ENCODE results near the gene GABRB2. TPM values are rescaled to one million over a fixed set of nuclear protein-coding genes. Genes with fewer than 3 reads are reported as not detected.

GABRB2 gene
- total RNA-seq, 1 experiment from 2014 or later: not detected

DNA sequence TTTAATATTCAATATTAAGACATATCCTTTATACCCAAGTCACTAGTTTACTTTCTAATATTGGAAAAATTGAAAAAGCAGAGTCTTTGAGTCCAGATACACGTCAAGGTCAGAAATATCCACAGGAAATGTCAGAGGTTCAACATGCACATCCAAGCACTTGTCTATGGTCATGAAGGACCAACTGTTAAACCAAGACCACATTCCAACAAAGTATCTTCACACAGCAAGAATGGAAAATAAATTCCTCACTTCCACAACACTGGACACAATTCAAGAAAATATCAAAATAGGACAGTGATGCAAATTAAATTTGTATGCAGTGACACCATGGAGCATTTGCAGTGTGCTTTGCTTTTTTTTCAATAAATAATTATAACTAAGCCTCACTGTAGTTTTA is 142.5 kb downstream of the GABRB2 start:
- Histone ChIP-seq H3K4me1 (ENCODE audit: control insufficient read depth, insufficient read depth, low read length) (no peaks in the 10 kb centered on the region), H3K9me3 (ENCODE audit: control insufficient read depth, insufficient read depth, low read depth, low read length) (no peaks in the 10 kb centered on the region), H3K4me3 (ENCODE audit: low read depth in 2 of 2, low read length in 2 of 2) (no peak overlapping the region), H3K27ac (ENCODE audit: low read length) (no peak overlapping the region), H3K27me3 (ENCODE audit: control insufficient read depth, insufficient read depth, low read length) (no peaks in the 10 kb centered on the region), H3K36me3 (ENCODE audit: control insufficient read depth, insufficient read depth, low read length) (no peaks in the 10 kb centered on the region)
- ChIA-PET CTCF (no interaction called here), POLR2A (no interaction called here)
- BruUV-seq (replicated peaks): no TSS peak
- ATAC-seq: no peak
- TF ChIP-seq, protein P1, sequence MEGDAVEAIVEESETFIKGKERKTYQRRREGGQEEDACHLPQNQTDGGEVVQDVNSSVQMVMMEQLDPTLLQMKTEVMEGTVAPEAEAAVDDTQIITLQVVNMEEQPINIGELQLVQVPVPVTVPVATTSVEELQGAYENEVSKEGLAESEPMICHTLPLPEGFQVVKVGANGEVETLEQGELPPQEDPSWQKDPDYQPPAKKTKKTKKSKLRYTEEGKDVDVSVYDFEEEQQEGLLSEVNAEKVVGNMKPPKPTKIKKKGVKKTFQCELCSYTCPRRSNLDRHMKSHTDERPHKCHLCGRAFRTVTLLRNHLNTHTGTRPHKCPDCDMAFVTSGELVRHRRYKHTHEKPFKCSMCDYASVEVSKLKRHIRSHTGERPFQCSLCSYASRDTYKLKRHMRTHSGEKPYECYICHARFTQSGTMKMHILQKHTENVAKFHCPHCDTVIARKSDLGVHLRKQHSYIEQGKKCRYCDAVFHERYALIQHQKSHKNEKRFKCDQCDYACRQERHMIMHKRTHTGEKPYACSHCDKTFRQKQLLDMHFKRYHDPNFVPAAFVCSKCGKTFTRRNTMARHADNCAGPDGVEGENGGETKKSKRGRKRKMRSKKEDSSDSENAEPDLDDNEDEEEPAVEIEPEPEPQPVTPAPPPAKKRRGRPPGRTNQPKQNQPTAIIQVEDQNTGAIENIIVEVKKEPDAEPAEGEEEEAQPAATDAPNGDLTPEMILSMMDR (IDR thresholded peaks at IDR 0.05): no peak
- TF ChIP-seq, protein P2, sequence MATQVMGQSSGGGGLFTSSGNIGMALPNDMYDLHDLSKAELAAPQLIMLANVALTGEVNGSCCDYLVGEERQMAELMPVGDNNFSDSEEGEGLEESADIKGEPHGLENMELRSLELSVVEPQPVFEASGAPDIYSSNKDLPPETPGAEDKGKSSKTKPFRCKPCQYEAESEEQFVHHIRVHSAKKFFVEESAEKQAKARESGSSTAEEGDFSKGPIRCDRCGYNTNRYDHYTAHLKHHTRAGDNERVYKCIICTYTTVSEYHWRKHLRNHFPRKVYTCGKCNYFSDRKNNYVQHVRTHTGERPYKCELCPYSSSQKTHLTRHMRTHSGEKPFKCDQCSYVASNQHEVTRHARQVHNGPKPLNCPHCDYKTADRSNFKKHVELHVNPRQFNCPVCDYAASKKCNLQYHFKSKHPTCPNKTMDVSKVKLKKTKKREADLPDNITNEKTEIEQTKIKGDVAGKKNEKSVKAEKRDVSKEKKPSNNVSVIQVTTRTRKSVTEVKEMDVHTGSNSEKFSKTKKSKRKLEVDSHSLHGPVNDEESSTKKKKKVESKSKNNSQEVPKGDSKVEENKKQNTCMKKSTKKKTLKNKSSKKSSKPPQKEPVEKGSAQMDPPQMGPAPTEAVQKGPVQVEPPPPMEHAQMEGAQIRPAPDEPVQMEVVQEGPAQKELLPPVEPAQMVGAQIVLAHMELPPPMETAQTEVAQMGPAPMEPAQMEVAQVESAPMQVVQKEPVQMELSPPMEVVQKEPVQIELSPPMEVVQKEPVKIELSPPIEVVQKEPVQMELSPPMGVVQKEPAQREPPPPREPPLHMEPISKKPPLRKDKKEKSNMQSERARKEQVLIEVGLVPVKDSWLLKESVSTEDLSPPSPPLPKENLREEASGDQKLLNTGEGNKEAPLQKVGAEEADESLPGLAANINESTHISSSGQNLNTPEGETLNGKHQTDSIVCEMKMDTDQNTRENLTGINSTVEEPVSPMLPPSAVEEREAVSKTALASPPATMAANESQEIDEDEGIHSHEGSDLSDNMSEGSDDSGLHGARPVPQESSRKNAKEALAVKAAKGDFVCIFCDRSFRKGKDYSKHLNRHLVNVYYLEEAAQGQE (IDR thresholded peaks at IDR 0.05; ENCODE audit: insufficient read depth in 1 of 2, low read depth in 2 of 2, low read length in 1 of 2): no peak
- no peak for DNase-seq (ENCODE audit: low read depth, low spot score)
- in situ Hi-C loops (cut with HindIII; ENCODE audit: low pct_unique_long_range_greater_than_20kb, low sequenced_read_pairs) (no loop called here), intact Hi-C loops (cut with micrococcal nuclease; ENCODE audit: unreplicated experiment) (no loop called here)

DNA sequence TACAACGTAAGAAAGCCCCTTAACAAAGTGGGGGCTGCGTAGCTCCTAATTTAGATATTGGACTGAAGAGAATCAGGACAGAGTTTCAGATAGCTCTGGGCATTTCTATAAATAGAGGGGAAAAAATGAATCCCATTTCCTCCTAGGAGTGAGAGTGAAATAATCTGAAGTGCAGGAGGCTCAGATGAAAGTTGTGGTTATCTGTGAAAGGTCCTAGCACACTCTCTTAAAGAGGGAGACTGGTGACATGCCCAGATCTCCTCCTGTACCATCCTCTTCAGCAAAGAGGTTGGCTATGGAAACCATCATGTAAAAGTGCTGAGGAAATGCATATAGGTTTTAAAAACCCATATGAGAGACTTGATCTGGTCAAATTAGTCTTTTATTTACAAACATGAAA is 143.4 kb downstream of the GABRB2 start:
- no peak for DNase-seq (ENCODE audit: low read depth, low spot score)
- in situ Hi-C loops (cut with HindIII; ENCODE audit: low pct_unique_long_range_greater_than_20kb, low sequenced_read_pairs) (no loop called here), intact Hi-C loops (cut with micrococcal nuclease; ENCODE audit: unreplicated experiment) (no loop called here)
- no peaks in the 10 kb centered on the region for H3K4me1 ChIP-seq (ENCODE audit: control insufficient read depth, insufficient read depth, low read length)
- no TSS peak for BruUV-seq (replicated peaks)
- TF ChIP-seq TCF7L2 (IDR thresholded peaks at IDR 0.05; ENCODE audit: low read depth, low read length): no peak
- TF ChIP-seq, protein P1 (IDR thresholded peaks at IDR 0.05): no peak
- no peak for TF ChIP-seq POLR2AphosphoS5 (IDR thresholded peaks at IDR 0.05; ENCODE audit: low read depth, low read length)
- TF ChIP-seq SIN3A (IDR thresholded peaks at IDR 0.05; ENCODE audit: borderline replicate concordance, insufficient read depth, low read depth, low read length): no peak
- H3K27ac ChIP-seq (ENCODE audit: low read length): no peak overlapping the region
- ChIA-PET CTCF (no interaction called here), POLR2A (no interaction called here)
- H3K4me3 ChIP-seq (ENCODE audit: low read depth in 2 of 2, low read length in 2 of 2): no peak overlapping the region
- ATAC-seq: no peak
- no peaks in the 10 kb centered on the region for H3K9me3 ChIP-seq (ENCODE audit: control insufficient read depth, insufficient read depth, low read depth, low read length)
- H3K27me3 ChIP-seq (ENCODE audit: control insufficient read depth, insufficient read depth, low read length): no peaks in the 10 kb centered on the region
- no peaks in the 10 kb centered on the region for H3K36me3 ChIP-seq (ENCODE audit: control insufficient read depth, insufficient read depth, low read length)

DNA sequence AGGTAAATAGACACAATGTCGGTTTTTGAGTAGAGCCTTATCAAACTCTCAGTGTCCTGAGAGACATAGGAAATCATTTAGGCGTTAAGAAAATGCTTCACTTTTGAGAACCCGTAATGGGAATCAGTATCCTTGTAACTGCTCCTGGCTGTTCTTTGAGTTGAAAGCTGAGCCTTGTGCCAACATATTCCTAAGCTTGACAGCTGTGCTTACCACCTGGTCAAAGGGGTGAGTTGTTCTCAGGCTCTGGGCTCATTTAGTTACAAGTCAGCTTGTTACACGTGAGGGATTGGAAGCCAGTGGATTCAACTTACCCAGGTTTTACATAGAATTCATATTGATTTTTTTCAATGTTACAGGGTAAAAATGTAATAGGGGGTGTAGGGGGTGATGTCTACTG is 145.9 kb downstream of the GABRB2 start:
- Histone ChIP-seq H3K9me3 (ENCODE audit: control insufficient read depth, insufficient read depth, low read depth, low read length) (no peaks in the 10 kb centered on the region), H3K27ac (ENCODE audit: low read length) (no peak overlapping the region), H3K27me3 (ENCODE audit: control insufficient read depth, insufficient read depth, low read length) (no peaks in the 10 kb centered on the region), H3K4me1 (ENCODE audit: control insufficient read depth, insufficient read depth, low read length) (no peaks in the 10 kb centered on the region), H3K36me3 (ENCODE audit: control insufficient read depth, insufficient read depth, low read length) (no peaks in the 10 kb centered on the region), H3K4me3 (ENCODE audit: low read depth in 2 of 2, low read length in 2 of 2) (no peak overlapping the region)
- ATAC-seq (no peak), DNase-seq (ENCODE audit: low read depth, low spot score) (no peak)
- POLR2A ChIA-PET: no interaction called here
- in situ Hi-C loops (cut with HindIII; ENCODE audit: low pct_unique_long_range_greater_than_20kb, low sequenced_read_pairs): no loop called here
- no TSS peak for BruUV-seq (replicated peaks)
- intact Hi-C loops (cut with micrococcal nuclease; ENCODE audit: unreplicated experiment): no loop called here
- CTCF ChIA-PET: no interaction called here
- TF ChIP-seq TCF7L2 (IDR thresholded peaks at IDR 0.05; ENCODE audit: low read depth, low read length) (no peak), SIN3A (IDR thresholded peaks at IDR 0.05; ENCODE audit: borderline replicate concordance, insufficient read depth, low read depth, low read length) (no peak), POLR2AphosphoS5 (IDR thresholded peaks at IDR 0.05; ENCODE audit: low read depth, low read length) (no peak)
- TF ChIP-seq, protein P1 (IDR thresholded peaks at IDR 0.05): no peak
- TF ChIP-seq, protein P2 (IDR thresholded peaks at IDR 0.05; ENCODE audit: insufficient read depth in 1 of 2, low read depth in 2 of 2, low read length in 1 of 2): no peak

Data from Panc1 (cell line).